Mucosa of descending colon (tissue), 3 donors: ENCODE measurements around the gene NAAA. TPM values are rescaled to one million over a fixed set of nuclear protein-coding genes. Genes with fewer than 3 reads are reported as not detected.

Experiments
- ATAC-seq: fragments of 200-7000 bp; cut with Tn5 transposase; one replicate; pipeline ENCODE4 v1.9.1; 2020; ENCODE audit warnings: mild to moderate bottlenecking, moderate library complexity
- DNase-seq, 3 donors: peaks; one replicate each; pipeline ENCODE4 v3.0.0-alpha.2; 2020
- H3K36me3 ChIP-seq: fragments of 200-600 bp; one replicate; pipeline ENCODE4 v1.8.0; 2021; ENCODE audit warnings: low read depth, mild to moderate bottlenecking
- H3K4me1 ChIP-seq: fragments of 200-600 bp; one replicate; pipeline ENCODE4 v1.8.0; 2021; ENCODE audit warnings: low read depth, mild to moderate bottlenecking
- H3K4me3 ChIP-seq: fragments of 200-600 bp; one replicate; pipeline ENCODE4 v1.8.0; 2021; ENCODE audit warnings: mild to moderate bottlenecking
- H3K9me3 ChIP-seq: fragments of 200-600 bp; one replicate; pipeline ENCODE4 v1.8.0; 2021; ENCODE audit warnings: mild to moderate bottlenecking
- CTCF ChIP-seq: fragments of 200-600 bp; IDR thresholded peaks from one replicate; pipeline ENCODE4 v1.8.0; 2022; ENCODE audit warnings: antibody characterized with exemption, mild to moderate bottlenecking
- intact Hi-C, 2 donors: fragments of 100-400 bp; cut with DNase I in 1 of 2; cut with micrococcal nuclease in 1 of 2; formaldehyde crosslinking; loops; one replicate each; pipeline versions ENCODE4 v1.11.0 to v1.11.1; 2022; cut with DNase I, micrococcal nuclease
- total RNA-seq, 3 donors: library from RNA; stranded (reverse); fragmentation: NEBNext Ultra II Directional in 2 of 3; extraction: Animal tissue kit (Norgen Biotek cat#: 25700) in 2 of 3; gene quantifications; one replicate each; pipeline versions ENCODE4 v1.2.1 to v1.2.4, GENCODE V29; 2021 to 2023
- donor health status: DM: no; HTN: no; CAD: no; lungs with moderate emphysema.
- donor health status: DM: no; HTN: no; CAD: no.
- donor health status: DM: no; HTN: yes; CAD: no.

The NAAA gene
- total RNA-seq, 3 donors from 2014 or later = 101 to 226 (median 163) TPM

GRCh38 chr4:75876218-75876617 is 64.6 kb downstream of the NAAA start:
- H3K4me1 ChIP-seq = no peaks in the 10 kb centered on the region
- H3K9me3 ChIP-seq = no peaks in the 10 kb centered on the region
- TF ChIP-seq CTCF = no peak
- DNase-seq (no peak), ATAC-seq (no peak)
- intact Hi-C loops = no loop called here
- H3K36me3 ChIP-seq = no peaks in the 10 kb centered on the region
- H3K4me3 ChIP-seq = no peak overlapping the region

GRCh38 chr4:75869100-75869499 is 71.7 kb downstream of the NAAA start:
- DNase-seq = no peak
- TF ChIP-seq CTCF = no peak
- intact Hi-C loops = no loop called here
- Histone ChIP-seq H3K9me3 (no peaks in the 10 kb centered on the region), H3K4me1 (no peaks in the 10 kb centered on the region), H3K36me3 (no peaks in the 10 kb centered on the region), H3K4me3 (no peak overlapping the region)
- ATAC-seq = no peak

GRCh38 chr4:75867130-75867529 is 73.7 kb downstream of the NAAA start:
- Histone ChIP-seq H3K4me3 (no peak overlapping the region), H3K9me3 (no peaks in the 10 kb centered on the region), H3K36me3 (no peaks in the 10 kb centered on the region), H3K4me1 (no peaks in the 10 kb centered on the region)
- DNase-seq (no peak), ATAC-seq (no peak)
- no peak for TF ChIP-seq CTCF
- intact Hi-C loops = no loop called here

Other genes starting within 250 kb of the NAAA start
- 10 to 100 TPM; 44.3 to 65.8 (median 55.9) TPM for gene USO1, start 216.4 kb downstream of the NAAA start, total RNA-seq
- gene PPEF2, start 38.6 kb downstream of the NAAA start, total RNA-seq = under 1 TPM in 2 of 3 donors, not detected in 1; 0.13 to 0.43 TPM
- 10 to 100 TPM; 24.5 to 33.7 (median 27.9) TPM for gene SDAD1, start 49.9 kb upstream of the NAAA start, total RNA-seq
- 1 to 10 TPM in 2 of 3 donors, under 1 TPM in 1; 0.75 to 4.9 (median 1.3) TPM for gene CXCL9, start 66.5 kb upstream of the NAAA start, total RNA-seq
- gene CXCL10, start 82.5 kb upstream of the NAAA start, total RNA-seq = 1 to 10 TPM; 1.4 to 2.2 (median 2.1) TPM
- under 1 TPM in 2 of 3 donors, not detected in 1; 0.19 to 0.72 TPM for gene CXCL11, start 95.1 kb upstream of the NAAA start, total RNA-seq
- gene ART3, start 133.7 kb upstream of the NAAA start, total RNA-seq = 1 to 10 TPM in 2 of 3 donors, not detected in 1; 1.1 to 2.2 TPM
- gene NUP54, start 207.4 kb upstream of the NAAA start, total RNA-seq = 10 to 100 TPM; 32.1 to 40.3 (median 36.4) TPM